Activated T-cell treated with anti-CD3 and anti-CD28 coated beads, Interleukin-2, amount 50 U/mL, for 24 hours (primary cell): ENCODE data around the gene GLB1L3.
"Not testable (repeated sequence)": the region's sequence is repeated elsewhere in the genome, so short reads cannot be mapped to it uniquely, and the experiment has no call there.

ENCODE experiments used
- DNase-seq: peaks from one replicate; pipeline ENCODE4 v3.0.0-alpha.2; 2020
- H3K27ac Mint-ChIP-seq: 2 replicates; pipeline ENCODE4 v1.8.0; 2020; ENCODE audit warnings: mild to moderate bottlenecking, mixed read lengths
- H3K27me3 Mint-ChIP-seq: 2 replicates; pipeline ENCODE4 v1.8.0; 2020; ENCODE audit warnings: mixed read lengths
- H3K36me3 Mint-ChIP-seq: 2 replicates; pipeline ENCODE4 v1.8.0; 2020; ENCODE audit warnings: low read depth, mixed read lengths
- H3K4me1 Mint-ChIP-seq: 2 replicates; pipeline ENCODE4 v1.8.0; 2020; ENCODE audit warnings: low read depth, mixed read lengths
- H3K4me3 Mint-ChIP-seq: 2 replicates; pipeline ENCODE4 v1.8.0; 2020; ENCODE audit warnings: mild to moderate bottlenecking, moderate library complexity, mixed read lengths
- H3K9me3 Mint-ChIP-seq: 2 replicates; pipeline ENCODE4 v1.8.0; 2020; ENCODE audit warnings: mixed read lengths

The GLB1L3 gene

GRCh38 chr11:134332782-134333181 is 56.6 kb downstream of the GLB1L3 start:
- peaks cover 24% of the 10 kb centered on the region for H3K4me1 Mint-ChIP-seq
- H3K36me3 Mint-ChIP-seq, result no peaks in the 10 kb centered on the region
- peak overlapping the region; percentile 77 for H3K4me3 Mint-ChIP-seq
- no peaks in the 10 kb centered on the region for H3K9me3 Mint-ChIP-seq
- H3K27ac Mint-ChIP-seq, result no peak overlapping the region
- DNase-seq, result no peak
- H3K27me3 Mint-ChIP-seq, result peaks cover 24% of the 10 kb centered on the region

DNA sequence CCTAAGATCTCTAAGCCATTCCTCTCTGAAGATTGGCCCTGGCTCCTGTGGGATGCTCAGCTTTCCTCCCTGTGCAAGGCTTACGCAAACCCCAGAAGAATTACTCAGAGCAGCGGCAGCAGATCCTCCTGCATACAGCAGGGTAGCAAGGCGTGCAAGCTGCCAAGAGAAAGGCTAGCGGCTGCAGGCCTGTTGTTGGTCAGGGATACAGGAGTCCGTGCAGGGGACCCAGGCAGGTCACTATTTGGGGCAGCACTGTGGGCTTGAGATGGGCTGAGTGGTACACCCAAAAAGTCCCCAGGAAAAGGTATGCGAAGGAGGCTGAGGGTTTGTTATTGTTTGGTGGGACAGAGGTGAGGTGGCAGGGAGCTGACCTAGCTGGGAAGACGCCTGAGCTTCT is 57.1 kb downstream of the GLB1L3 start:
- DNase-seq, result no peak
- Mint-ChIP-seq H3K4me1 (peaks cover 24% of the 10 kb centered on the region), H3K4me3 (peak overlapping the region; percentile 77), H3K27me3 (peaks cover 24% of the 10 kb centered on the region), H3K9me3 (no peaks in the 10 kb centered on the region), H3K36me3 (peaks cover 3% of the 10 kb centered on the region), H3K27ac (no peak overlapping the region)

DNA sequence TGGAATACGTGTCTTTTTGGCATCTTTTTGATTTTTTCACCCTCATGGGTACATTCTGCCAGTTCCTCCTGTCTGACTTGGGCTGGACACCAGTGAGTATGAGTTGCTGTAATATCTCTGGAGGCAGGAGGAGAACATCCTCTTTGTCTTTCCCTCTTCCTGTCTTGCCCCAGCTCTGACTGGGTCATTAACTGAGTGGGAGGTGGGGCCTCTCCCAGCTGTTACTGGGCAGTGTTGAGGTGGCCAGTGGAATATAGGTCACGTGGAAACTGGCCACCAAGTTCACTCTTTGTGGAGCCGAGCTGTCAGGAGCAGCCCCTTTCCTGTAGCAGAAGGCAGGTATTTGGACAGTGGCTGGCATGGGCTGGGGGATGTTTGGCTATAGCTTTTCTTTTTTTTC is 57.8 kb downstream of the GLB1L3 start:
- peaks cover 24% of the 10 kb centered on the region for H3K27me3 Mint-ChIP-seq
- peaks cover 24% of the 10 kb centered on the region for H3K4me1 Mint-ChIP-seq
- peaks cover 3% of the 10 kb centered on the region for H3K36me3 Mint-ChIP-seq
- H3K9me3 Mint-ChIP-seq, result no peaks in the 10 kb centered on the region
- no peak overlapping the region for H3K27ac Mint-ChIP-seq
- no peak for DNase-seq
- no peak overlapping the region for H3K4me3 Mint-ChIP-seq

GRCh38 chr11:134334796-134335571 is 58.8 kb downstream of the GLB1L3 start:
- peaks cover 3% of the 10 kb centered on the region for H3K36me3 Mint-ChIP-seq
- no peak overlapping the region for H3K27ac Mint-ChIP-seq
- DNase-seq, result no peak
- peaks cover 24% of the 10 kb centered on the region for H3K27me3 Mint-ChIP-seq
- H3K4me3 Mint-ChIP-seq, result no peak overlapping the region
- no peaks in the 10 kb centered on the region for H3K9me3 Mint-ChIP-seq
- H3K4me1 Mint-ChIP-seq, result peaks cover 24% of the 10 kb centered on the region

- H3K27ac Mint-ChIP-seq, result no peak overlapping the region
- peaks cover 3% of the 10 kb centered on the region for H3K36me3 Mint-ChIP-seq
- no peaks in the 10 kb centered on the region for H3K9me3 Mint-ChIP-seq
- H3K4me3 Mint-ChIP-seq, result no peak overlapping the region
- peaks cover 9% of the 10 kb centered on the region for H3K27me3 Mint-ChIP-seq
- peaks cover 16% of the 10 kb centered on the region for H3K4me1 Mint-ChIP-seq
- no peak for DNase-seq
Observed at GRCh38 chr11:134337051-134337450, 60.9 kb downstream of the GLB1L3 start.

GRCh38 chr11:134338068-134338467 is 61.9 kb downstream of the GLB1L3 start:
- Mint-ChIP-seq H3K4me3 (no peak overlapping the region), H3K27me3 (peaks cover 3% of the 10 kb centered on the region), H3K9me3 (no peaks in the 10 kb centered on the region), H3K27ac (no peak overlapping the region), H3K4me1 (peaks cover 9% of the 10 kb centered on the region), H3K36me3 (peaks cover 3% of the 10 kb centered on the region)
- no peak for DNase-seq

DNA sequence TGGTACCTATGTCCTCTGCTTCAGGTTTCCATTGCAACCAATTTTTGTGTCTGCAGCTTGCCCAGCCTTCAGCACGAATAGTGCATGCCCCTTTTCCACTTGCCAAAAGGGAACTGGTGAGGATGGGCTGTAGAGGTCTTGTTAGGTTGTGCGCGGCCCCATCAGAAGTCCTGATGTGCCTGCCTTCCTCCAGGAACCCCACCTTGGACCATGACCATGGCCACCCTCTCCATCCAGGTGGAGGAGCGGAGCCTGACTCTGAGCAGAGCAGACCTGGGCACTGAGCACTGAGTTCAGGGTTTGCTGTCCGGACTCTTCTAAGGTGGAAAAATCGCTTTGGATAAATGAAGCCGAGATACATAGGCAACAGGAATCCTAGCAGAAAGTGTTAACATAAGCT is 62.5 kb downstream of the GLB1L3 start:
- no peak for DNase-seq

DNA sequence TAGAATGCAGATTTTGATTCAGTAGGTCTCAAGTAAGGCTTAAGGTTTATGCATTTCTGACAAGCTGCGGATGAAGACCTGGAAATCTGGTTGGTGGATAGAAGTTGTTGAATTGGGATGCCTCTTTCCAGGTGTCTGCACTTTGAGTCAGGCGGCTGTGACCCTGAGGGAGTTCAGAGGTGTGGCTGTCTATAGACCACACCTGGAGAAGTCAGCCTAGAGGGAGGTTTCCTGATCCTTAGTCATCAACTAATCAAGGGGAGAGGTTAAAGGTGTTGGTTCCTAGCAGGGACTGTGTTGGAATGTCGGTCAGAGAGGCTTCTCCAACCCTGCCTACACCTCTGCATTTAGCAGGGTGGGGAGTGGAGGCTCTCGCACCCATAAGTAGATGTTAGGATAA is 63.6 kb downstream of the GLB1L3 start:
- Mint-ChIP-seq H3K4me3 (no peak overlapping the region), H3K27me3 (no peaks in the 10 kb centered on the region), H3K36me3 (peaks cover 3% of the 10 kb centered on the region), H3K9me3 (no peaks in the 10 kb centered on the region), H3K4me1 (no peaks in the 10 kb centered on the region), H3K27ac (no peak overlapping the region)
- DNase-seq, result no peak

More for the DNA sequence above, 62.5 kb downstream of the GLB1L3 start:
- H3K27me3 Mint-ChIP-seq, result no peaks in the 10 kb centered on the region
- H3K36me3 Mint-ChIP-seq, result peaks cover 3% of the 10 kb centered on the region
- no peak overlapping the region for H3K27ac Mint-ChIP-seq
- peaks cover 4% of the 10 kb centered on the region for H3K4me1 Mint-ChIP-seq
- H3K9me3 Mint-ChIP-seq, result no peaks in the 10 kb centered on the region
- no peak overlapping the region for H3K4me3 Mint-ChIP-seq

- Mint-ChIP-seq H3K36me3 (peaks cover 3% of the 10 kb centered on the region), H3K9me3 (no peaks in the 10 kb centered on the region), H3K4me1 (no peaks in the 10 kb centered on the region), H3K27ac (no peak overlapping the region), H3K4me3 (no peak overlapping the region), H3K27me3 (no peaks in the 10 kb centered on the region)
- DNase-seq, result no peak
Observed at GRCh38 chr11:134340354-134340964, 64.3 kb downstream of the GLB1L3 start.

DNA sequence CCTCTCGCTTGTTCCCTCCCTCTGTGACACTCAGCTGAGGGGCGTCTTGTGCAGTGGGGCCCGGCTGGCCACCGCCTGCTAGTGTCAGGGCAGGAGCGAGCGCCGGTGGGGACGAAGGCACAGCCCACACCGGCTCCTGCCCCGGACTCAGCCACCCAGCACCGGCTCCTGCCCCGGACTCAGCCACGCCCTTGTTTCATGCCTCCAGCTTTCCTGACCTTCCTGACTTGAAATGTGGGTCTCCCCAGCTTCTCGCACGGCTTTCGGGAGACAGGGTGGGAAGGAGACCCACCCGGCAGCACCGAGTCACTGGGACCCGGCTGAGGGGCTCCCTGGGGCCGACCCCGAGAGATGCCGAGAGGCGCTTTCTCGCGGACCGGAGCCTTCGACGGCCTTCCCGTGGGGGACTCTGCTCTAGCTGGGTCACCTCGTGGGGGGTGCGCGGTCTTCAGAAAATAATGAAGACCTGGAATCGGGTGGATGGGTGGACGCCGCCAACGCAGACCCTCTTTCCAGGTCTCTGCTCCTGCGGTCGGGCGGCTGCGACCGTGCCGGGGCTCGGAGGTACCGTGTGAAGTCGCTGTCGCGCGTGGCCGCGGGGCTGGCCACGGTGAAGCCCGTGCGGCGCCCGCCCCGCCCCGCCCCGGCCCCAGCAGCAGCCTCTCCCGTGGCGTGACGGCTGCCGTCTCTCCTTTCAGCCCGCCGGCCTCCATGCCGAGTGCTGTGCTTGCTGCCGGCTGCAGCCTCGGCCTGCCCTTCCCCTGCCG is 65.8 kb downstream of the GLB1L3 start:
- DNase-seq, result no peak
- H3K4me3 Mint-ChIP-seq, result no peak overlapping the region
- H3K27ac Mint-ChIP-seq, result no peak overlapping the region
- H3K36me3 Mint-ChIP-seq, result peaks cover 3% of the 10 kb centered on the region
- no peaks in the 10 kb centered on the region for H3K27me3 Mint-ChIP-seq
- H3K9me3 Mint-ChIP-seq, result no peaks in the 10 kb centered on the region
- no peaks in the 10 kb centered on the region for H3K4me1 Mint-ChIP-seq

- no peak overlapping the region for H3K4me3 Mint-ChIP-seq
- H3K27ac Mint-ChIP-seq, result no peak overlapping the region
- peaks cover 3% of the 10 kb centered on the region for H3K36me3 Mint-ChIP-seq
- no peaks in the 10 kb centered on the region for H3K4me1 Mint-ChIP-seq
- no peaks in the 10 kb centered on the region for H3K27me3 Mint-ChIP-seq
- H3K9me3 Mint-ChIP-seq, result no peaks in the 10 kb centered on the region
- DNase-seq, result no peak
Observed at GRCh38 chr11:134342572-134343340, 66.6 kb downstream of the GLB1L3 start.

DNA sequence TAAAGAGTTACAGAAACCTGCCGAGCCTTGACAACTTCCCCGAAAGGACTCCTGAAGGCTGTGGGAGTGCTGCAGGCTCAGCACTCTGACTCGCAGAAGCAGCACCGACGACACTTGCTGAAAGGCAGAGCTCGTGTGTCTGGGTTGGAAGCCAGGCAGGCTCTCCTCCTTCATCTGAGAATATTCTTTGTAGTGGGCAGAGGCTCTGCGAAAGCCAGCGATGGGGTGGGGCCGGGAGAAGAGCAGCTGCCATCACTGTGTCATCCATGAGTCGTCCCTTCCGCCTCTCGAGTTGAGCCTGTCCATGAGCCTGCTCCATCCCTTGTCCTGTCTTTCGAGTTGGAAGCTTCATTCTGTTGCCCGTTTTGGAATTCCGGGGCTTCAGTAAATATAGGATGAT is 67.5 kb downstream of the GLB1L3 start:
- Mint-ChIP-seq H3K4me1 (no peaks in the 10 kb centered on the region), H3K36me3 (no peaks in the 10 kb centered on the region), H3K9me3 (no peaks in the 10 kb centered on the region), H3K4me3 (no peak overlapping the region), H3K27ac (no peak overlapping the region), H3K27me3 (no peaks in the 10 kb centered on the region)
- no peak for DNase-seq

- H3K9me3 Mint-ChIP-seq, H3K27me3 Mint-ChIP-seq, H3K27ac Mint-ChIP-seq, H3K36me3 Mint-ChIP-seq, DNase-seq, H3K4me1 Mint-ChIP-seq, H3K4me3 Mint-ChIP-seq: not testable (repeated sequence)
Observed at GRCh38 chr11:134344497-134345236, 68.5 kb downstream of the GLB1L3 start.

DNA sequence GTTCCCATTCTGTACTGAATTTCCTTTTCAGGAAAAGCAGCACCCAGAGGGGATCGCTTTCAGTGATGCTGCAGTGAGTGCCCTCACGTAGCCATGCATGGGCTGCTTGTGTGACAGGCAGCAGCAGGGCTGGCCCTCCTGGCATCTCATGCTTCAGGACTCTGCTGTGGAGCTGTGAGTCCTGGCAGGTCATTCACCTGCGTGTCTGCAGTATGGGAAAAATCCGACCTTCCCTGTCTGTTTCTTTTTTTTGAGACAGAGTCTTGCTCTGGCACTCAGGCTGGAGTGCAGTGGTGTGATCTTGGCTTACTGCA is 69.0 kb downstream of the GLB1L3 start:
- no peaks in the 10 kb centered on the region for H3K9me3 Mint-ChIP-seq
- DNase-seq, result no peak
- H3K27me3 Mint-ChIP-seq, result no peaks in the 10 kb centered on the region
- H3K4me1 Mint-ChIP-seq, result peaks cover 11% of the 10 kb centered on the region
- H3K27ac Mint-ChIP-seq, result no peak overlapping the region
- H3K36me3 Mint-ChIP-seq, result peaks cover 2% of the 10 kb centered on the region
- H3K4me3 Mint-ChIP-seq, result no peak overlapping the region
